GM12878 (cell line): ENCODE results near the gene IFIT5. TPM values are rescaled to one million over a fixed set of nuclear protein-coding genes. Genes with fewer than 3 reads are reported as not detected.

Experiments
- ATAC-seq: fragments of 200-7000 bp; cut with Tn5 transposase; 3 replicates; pipeline ENCODE4 v1.9.1; 2020; ENCODE audit warnings: mild to moderate bottlenecking, moderate library complexity
- BruUV-seq: library from RNA; stranded (reverse); fragments of 400-500 nt; replicated peaks from 2 replicates; lab custom pipeline; 2021; lab: Mats Ljungman, UMichigan
- CTCF ChIA-PET: fragments of 300-600 bp; sonication (Branson Sonifier 250); formaldehyde crosslinking; extraction: SDS; loops from one replicate; lab custom pipeline; 2021; ENCODE audit warnings: inconsistent platforms; lab: Yijun Ruan, JAX
- POLR2A ChIA-PET: fragments of 350-600 bp; formaldehyde crosslinking; extraction: SDS; loops from one replicate; lab custom pipeline; 2021; ENCODE audit warnings: inconsistent platforms; lab: Charles Lee
- RAD21 ChIA-PET: fragments of 300-600 bp; sonication (Branson Sonifier 250); formaldehyde crosslinking; loops from one replicate; lab custom pipeline; 2023; ENCODE audit warnings: antibody characterized with exemption; ENCODE audit not compliant: unreplicated experiment; lab: Charles Lee
- SMC1A ChIA-PET: fragments of 300-600 bp; sonication (Branson Sonifier 250); formaldehyde crosslinking; loops from one replicate; lab custom pipeline; 2023; ENCODE audit not compliant: unreplicated experiment, uncharacterized antibody; lab: Charles Lee
- DNase-seq: peaks from one replicate; pipeline ENCODE4 v3.0.0-alpha.2; 2011; ENCODE audit warnings: low read depth, low spot score
- FAIRE-seq: peaks from 3 replicates; lab custom pipeline; 2011; peaks lifted over from hg19 to GRCh38; lab: Jason Lieb, UNC
- H2AFZ ChIP-seq: 2 replicates; pipeline ENCODE4 v1.6.0; 2011; ENCODE audit warnings: low read depth, low read length, control low read depth; ENCODE audit not compliant: control insufficient read depth
- H3K27ac ChIP-seq: 2 replicates; pipeline ENCODE4 v1.5.1; 2011; ENCODE audit warnings: control low read depth; ENCODE audit not compliant: control insufficient read depth, insufficient read depth
- H3K27me3 ChIP-seq, 2 experiments: replicated peaks in 1 of 2; 2 replicates each; pipeline versions ENCODE4 v1.6.0 to v1.6.1; 2011; ENCODE audit warnings: low read length in 1 of 2; ENCODE audit not compliant: control insufficient read depth in 2 of 2, insufficient read depth in 2 of 2
- H3K36me3 ChIP-seq, 2 experiments: 2 replicates each; pipeline ENCODE4 v1.5.1; 2011; ENCODE audit warnings: low read length in 1 of 2; ENCODE audit not compliant: control insufficient read depth in 2 of 2, insufficient read depth in 2 of 2
- H3K4me1 ChIP-seq: 2 replicates; pipeline ENCODE4 v1.6.1; 2011; ENCODE audit warnings: mild to moderate bottlenecking, low read length, moderate library complexity, mixed read lengths; ENCODE audit not compliant: control insufficient read depth, insufficient read depth
- H3K4me2 ChIP-seq: 2 replicates; pipeline ENCODE4 v1.6.0; 2011; ENCODE audit warnings: control low read depth; ENCODE audit not compliant: control insufficient read depth, insufficient read depth
- H3K4me3 ChIP-seq: fragments of 200-600 bp; sonication (generic); 2 replicates; pipeline ENCODE4 v1.5.1; 2016
- H3K79me2 ChIP-seq: 2 replicates; pipeline ENCODE4 v1.6.0; 2011; ENCODE audit warnings: low read length; ENCODE audit not compliant: control insufficient read depth, insufficient read depth
- H3K9ac ChIP-seq: 2 replicates; pipeline ENCODE4 v1.8.0; 2011; ENCODE audit warnings: low read length, control low read depth, mixed read lengths; ENCODE audit not compliant: control insufficient read depth, insufficient read depth
- H3K9me3 ChIP-seq: replicated peaks from 3 replicates; pipeline ENCODE4 v1.5.1; 2011; ENCODE audit warnings: mild to moderate bottlenecking, low read length; ENCODE audit not compliant: control insufficient read depth, insufficient read depth
- H4K20me1 ChIP-seq: 2 replicates; pipeline ENCODE4 v1.6.0; 2011; ENCODE audit not compliant: control insufficient read depth, insufficient read depth
- CBX3 ChIP-seq: fragments of 200-600 bp; sonication (generic); IDR thresholded peaks from 2 replicates; pipeline ENCODE4 v1.6.1; 2016; ENCODE audit warnings: low read depth, borderline replicate concordance
- FOXM1 ChIP-seq: IDR thresholded peaks from 2 replicates; pipeline ENCODE4 v1.6.1; 2012; ENCODE audit warnings: low read depth, mild to moderate bottlenecking, inconsistent platforms, low read length, moderate library complexity
- MEF2B ChIP-seq: fragments of 450-650 bp; IDR thresholded peaks from 2 replicates; pipeline ENCODE4 v1.6.1; 2018; ENCODE audit warnings: mild to moderate bottlenecking, moderate library complexity; ENCODE audit not compliant: partially characterized antibody, poor library complexity, severe bottlenecking
- NFIC ChIP-seq: IDR thresholded peaks from 2 replicates; pipeline ENCODE4 v1.6.1; 2012; ENCODE audit warnings: low read depth, mild to moderate bottlenecking, inconsistent platforms, low read length, moderate library complexity
- NR2C1 ChIP-seq: fragments of 450-650 bp; IDR thresholded peaks from 2 replicates; pipeline ENCODE4 v1.6.1; 2017; ENCODE audit warnings: antibody characterized with exemption, mild to moderate bottlenecking, moderate library complexity
- NR2F1 ChIP-seq: fragments of 450-650 bp; conservative IDR thresholded peaks from 2 replicates; pipeline ENCODE4 v1.6.1; 2017; ENCODE audit warnings: mild to moderate bottlenecking
- PML ChIP-seq: IDR thresholded peaks from 2 replicates; pipeline ENCODE4 v1.6.1; 2012; ENCODE audit warnings: low read length, inconsistent platforms
- RB1 ChIP-seq: fragments of 450-650 bp; formaldehyde crosslinking; IDR thresholded peaks from 2 replicates; pipeline ENCODE4 v1.6.1; 2017; ENCODE audit warnings: mild to moderate bottlenecking, borderline replicate concordance
- TCF7 ChIP-seq: IDR thresholded peaks from 2 replicates; pipeline ENCODE4 v1.6.1; 2014; ENCODE audit warnings: antibody characterized with exemption, borderline replicate concordance
- WGBS: methylation state at CpG from one replicate; pipeline ENCODE4 v1.1.6; 2016; ENCODE audit warnings: low lambda C conversion rate; ENCODE audit not compliant: insufficient replicate concordance, insufficient coverage; ENCODE audit errors: missing lambda C conversion rate; 5-methylcytosine and 5-hydroxymethylcytosine counted together
- in situ Hi-C: fragments of 300-500 bp; cut with MboI; formaldehyde crosslinking; loops from 9 replicates; pipeline ENCODE4 v1.14.3; 2018; ENCODE audit warnings: mixed read lengths
- intact Hi-C: fragments of 100-400 bp; cut with micrococcal nuclease; formaldehyde crosslinking; loops from one replicate; pipeline ENCODE4 v1.14.2; 2022; ENCODE audit not compliant: unreplicated experiment
- polyA plus RNA-seq, 11 experiments: library from polyadenylated mRNA; depleted of rRNA in 4 of 11; unstranded in 6 of 11; stranded (reverse) in 5 of 11; fragments of >200 nt; fragmentation: Nextera tagmentation in 4 of 11; fragmentation: Illumina TruSeq in 1 of 11; extraction: Ambion mirVana in 4 of 11; extraction: Trizol in 1 of 11; gene quantifications; 1 replicate in 1 of 11; 2 replicates in 10 of 11; pipeline versions ENCODE4 v1.2.1 to v1.2.3, GENCODE V29; 2011 to 2016; ENCODE audit warnings: inconsistent platforms in 2 of 11, missing spikeins in 2 of 11, low read depth in 1 of 11
- total RNA-seq, 4 experiments: library from RNA; depleted of rRNA in 3 of 4; stranded (reverse); fragments of >200 nt in 3 of 4; fragmentation: Illumina TruSeq in 1 of 4; extraction: Trizol in 1 of 4; gene quantifications; 2 replicates each; pipeline versions ENCODE4 v1.2.1 to v1.2.3, GENCODE V29; 2013 to 2021
- TF ChIP-seq, protein P1 (sequence below): IDR thresholded peaks from 2 replicates; pipeline ENCODE4 v1.6.1; 2012; ENCODE audit warnings: improper control_type of control experiment, low read depth, low read length; ENCODE audit not compliant: insufficient replicate concordance

Gene IFIT5
- total and polyA plus RNA-seq, 10 of the 15 experiments (the other 5 are each of a cell fraction or from before 2014, with no cell fraction given) = 5.9 to 17.0 (median 10.4) TPM

DNA sequence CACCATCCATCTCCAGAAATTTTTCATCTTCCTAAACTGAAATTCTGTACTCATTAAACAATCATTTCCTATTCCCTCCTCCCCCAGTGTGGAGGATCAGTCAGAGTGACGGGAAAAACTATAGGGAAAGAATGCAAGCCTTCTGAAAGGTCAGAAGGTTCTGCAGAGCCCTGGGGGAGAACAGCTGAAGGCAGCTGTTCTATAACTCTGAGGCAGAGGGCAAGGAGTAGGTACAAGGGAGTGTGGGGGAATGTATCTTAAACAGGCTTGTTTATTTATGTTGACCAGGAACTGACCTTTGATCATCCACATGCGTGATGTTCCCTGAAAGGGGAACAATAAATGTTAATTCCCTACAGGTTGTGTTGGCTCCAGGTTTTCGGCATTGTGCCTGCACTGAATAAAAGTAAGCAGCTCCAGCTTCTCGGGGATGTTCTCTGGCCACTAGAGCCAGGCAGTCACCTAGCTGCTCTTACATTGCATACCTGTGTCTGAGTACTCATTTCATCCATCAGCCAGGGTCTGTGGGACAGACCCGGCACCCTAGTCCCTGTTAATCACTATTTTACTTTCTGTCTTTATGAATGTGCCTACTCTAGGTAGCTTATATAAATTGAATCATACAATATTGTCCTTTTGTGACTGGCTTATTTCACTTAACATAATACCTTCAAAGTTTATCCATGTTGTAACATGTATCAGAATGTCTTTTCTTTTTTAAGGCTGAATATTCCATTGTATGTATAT lies 16.2 kb upstream of the IFIT5 start:
- POLR2A ChIA-PET = no interaction called here
- RAD21 ChIA-PET = interaction anchor here (0.8 kb wide), 1 partner anchor 29 kb away, joined by 3 read pairs; no protein-coding TSS in a partner anchor
- ATAC-seq (no peak), DNase-seq (no peak), FAIRE-seq (no peak)
- no peaks in the 10 kb centered on the region; the same call in 1 of the 3 replicates for H3K9me3 ChIP-seq
- SMC1A ChIA-PET = interaction anchor here (1.5 kb wide), 1 partner anchor 16 kb away, joined by 5 read pairs; the partner anchor contains the start of gene IFIT5
- H3K79me2 ChIP-seq = peaks cover 21% of the 10 kb centered on the region
- in situ Hi-C loops (no loop called here), intact Hi-C loops (loop anchor here (10.0 kb wide), 1 partner anchor 403 kb away; the partner anchor contains the start of gene FAS)
- H3K4me3 ChIP-seq = no peak overlapping the region
- WGBS = 78% methylated on average over 5 of the region's 5 CpGs
- no peak overlapping the region for H3K4me2 ChIP-seq
- no peak for TF ChIP-seq PML
- no peak for TF ChIP-seq NFIC
- TF ChIP-seq NR2C1 = no peak
- BruUV-seq = no TSS peak
- no peaks in the 10 kb centered on the region for H3K27me3 ChIP-seq
- no peak overlapping the region for H2AFZ ChIP-seq
- CTCF ChIA-PET = interaction anchor here (1.0 kb wide), 1 partner anchor 103 kb away, joined by 3 read pairs; no protein-coding TSS in a partner anchor
- no peak overlapping the region for H3K27ac ChIP-seq
- peaks cover 0 to 11% of the 10 kb centered on the region in 2 experiments; a peak in 2 of 4 replicates for H3K36me3 ChIP-seq
- H3K9ac ChIP-seq = no peak overlapping the region
- no peaks in the 10 kb centered on the region for H3K4me1 ChIP-seq
- H4K20me1 ChIP-seq = no peaks in the 10 kb centered on the region

DNA sequence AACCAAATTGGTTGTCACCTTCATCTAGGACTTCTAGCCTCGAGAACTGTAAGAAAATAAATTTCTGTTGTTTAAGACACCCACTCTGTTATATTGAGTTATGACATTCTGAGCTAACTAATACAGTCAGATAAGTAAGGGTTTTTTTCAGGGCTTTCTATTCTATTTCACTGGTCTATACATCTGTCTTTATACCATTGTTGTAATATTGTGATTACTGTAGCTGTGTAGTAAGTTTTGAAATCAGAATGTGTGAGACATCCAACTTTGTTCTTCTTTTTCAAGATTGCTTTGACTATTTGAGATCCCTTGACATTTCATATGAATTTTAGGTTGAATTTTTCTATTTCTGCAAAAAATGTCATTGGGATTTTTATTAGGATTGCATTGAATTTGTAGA lies 14.4 kb upstream of the IFIT5 start:
- Histone ChIP-seq H3K27me3 (no peaks in the 10 kb centered on the region), H3K9ac (no peak overlapping the region), H3K4me1 (no peaks in the 10 kb centered on the region), H3K9me3 (no peaks in the 10 kb centered on the region; the same call in 1 of the 3 replicates), H3K36me3 (peaks cover 0 to 15% of the 10 kb centered on the region in 2 experiments; a peak in 2 of 4 replicates), H2AFZ (no peak overlapping the region), H3K79me2 (peaks cover 9% of the 10 kb centered on the region), H3K4me3 (no peak overlapping the region), H4K20me1 (no peaks in the 10 kb centered on the region), H3K4me2 (no peak overlapping the region), H3K27ac (no peak overlapping the region)
- no peak for DNase-seq
- POLR2A ChIA-PET = interaction anchor here (0.6 to 1.2 kb wide), 2 partner anchors 14 to 90 kb away, joined by 3 to 4 read pairs; partner anchors contain the start of gene IFIT5
- no TSS peak for BruUV-seq
- in situ Hi-C loops (no loop called here), intact Hi-C loops (loop anchor here (10.0 kb wide), 1 partner anchor 405 kb away; the partner anchor contains the start of gene FAS)
- SMC1A ChIA-PET = interaction anchor here (1.1 kb wide), 2 partner anchors 10 to 19 kb away, joined by 3 to 4 read pairs; no protein-coding TSS in a partner anchor
- WGBS = 100% methylated on average over 1 of the region's 1 CpG
- CTCF ChIA-PET = interaction anchor here (0.9 to 1.6 kb wide), 4 partner anchors 14 to 63 kb away, joined by 3 to 5 read pairs (median 4); partner anchors contain the start of gene IFIT5
- no peak for FAIRE-seq
- ATAC-seq = no peak
- TF ChIP-seq RB1 = no peak
- TF ChIP-seq MEF2B = no peak
- TF ChIP-seq NR2F1 = no peak
- no peak for TF ChIP-seq TCF7
- no peak for TF ChIP-seq CBX3
- TF ChIP-seq, protein P1, sequence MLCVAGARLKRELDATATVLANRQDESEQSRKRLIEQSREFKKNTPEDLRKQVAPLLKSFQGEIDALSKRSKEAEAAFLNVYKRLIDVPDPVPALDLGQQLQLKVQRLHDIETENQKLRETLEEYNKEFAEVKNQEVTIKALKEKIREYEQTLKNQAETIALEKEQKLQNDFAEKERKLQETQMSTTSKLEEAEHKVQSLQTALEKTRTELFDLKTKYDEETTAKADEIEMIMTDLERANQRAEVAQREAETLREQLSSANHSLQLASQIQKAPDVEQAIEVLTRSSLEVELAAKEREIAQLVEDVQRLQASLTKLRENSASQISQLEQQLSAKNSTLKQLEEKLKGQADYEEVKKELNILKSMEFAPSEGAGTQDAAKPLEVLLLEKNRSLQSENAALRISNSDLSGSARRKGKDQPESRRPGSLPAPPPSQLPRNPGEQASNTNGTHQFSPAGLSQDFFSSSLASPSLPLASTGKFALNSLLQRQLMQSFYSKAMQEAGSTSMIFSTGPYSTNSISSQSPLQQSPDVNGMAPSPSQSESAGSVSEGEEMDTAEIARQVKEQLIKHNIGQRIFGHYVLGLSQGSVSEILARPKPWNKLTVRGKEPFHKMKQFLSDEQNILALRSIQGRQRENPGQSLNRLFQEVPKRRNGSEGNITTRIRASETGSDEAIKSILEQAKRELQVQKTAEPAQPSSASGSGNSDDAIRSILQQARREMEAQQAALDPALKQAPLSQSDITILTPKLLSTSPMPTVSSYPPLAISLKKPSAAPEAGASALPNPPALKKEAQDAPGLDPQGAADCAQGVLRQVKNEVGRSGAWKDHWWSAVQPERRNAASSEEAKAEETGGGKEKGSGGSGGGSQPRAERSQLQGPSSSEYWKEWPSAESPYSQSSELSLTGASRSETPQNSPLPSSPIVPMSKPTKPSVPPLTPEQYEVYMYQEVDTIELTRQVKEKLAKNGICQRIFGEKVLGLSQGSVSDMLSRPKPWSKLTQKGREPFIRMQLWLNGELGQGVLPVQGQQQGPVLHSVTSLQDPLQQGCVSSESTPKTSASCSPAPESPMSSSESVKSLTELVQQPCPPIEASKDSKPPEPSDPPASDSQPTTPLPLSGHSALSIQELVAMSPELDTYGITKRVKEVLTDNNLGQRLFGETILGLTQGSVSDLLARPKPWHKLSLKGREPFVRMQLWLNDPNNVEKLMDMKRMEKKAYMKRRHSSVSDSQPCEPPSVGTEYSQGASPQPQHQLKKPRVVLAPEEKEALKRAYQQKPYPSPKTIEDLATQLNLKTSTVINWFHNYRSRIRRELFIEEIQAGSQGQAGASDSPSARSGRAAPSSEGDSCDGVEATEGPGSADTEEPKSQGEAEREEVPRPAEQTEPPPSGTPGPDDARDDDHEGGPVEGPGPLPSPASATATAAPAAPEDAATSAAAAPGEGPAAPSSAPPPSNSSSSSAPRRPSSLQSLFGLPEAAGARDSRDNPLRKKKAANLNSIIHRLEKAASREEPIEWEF = no peak
- TF ChIP-seq FOXM1 = no peak
- RAD21 ChIA-PET = interaction anchor here (0.7 to 0.9 kb wide), 2 partner anchors 14 to 19 kb away, joined by 3 to 4 read pairs; partner anchors contain the start of gene IFIT5
